Measurements from ENCODE around the gene CARMIL1.

CARMIL1 gene

DNA sequence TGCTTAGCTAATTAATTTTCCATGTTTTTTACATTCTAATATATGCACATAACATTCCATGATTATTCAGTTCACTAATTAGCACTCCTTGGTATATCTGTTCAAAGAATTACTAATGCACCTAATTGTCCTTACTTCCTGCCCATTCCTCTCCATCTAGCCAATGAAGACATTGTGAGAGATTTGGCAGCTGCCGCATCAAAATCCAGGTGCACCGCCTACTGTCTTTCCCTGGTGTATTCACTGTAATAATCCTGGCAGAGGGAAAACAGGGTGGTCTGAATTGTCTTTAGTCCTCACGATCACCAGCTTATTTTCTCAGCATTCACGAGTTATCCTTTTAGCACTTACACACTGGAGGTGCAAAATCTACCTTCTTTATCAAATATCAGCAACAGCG, 311.8 kb downstream of the CARMIL1 start:
- DNase-seq (ENCODE audit: low spot score) = no peak
- TF ChIP-seq, protein P1, sequence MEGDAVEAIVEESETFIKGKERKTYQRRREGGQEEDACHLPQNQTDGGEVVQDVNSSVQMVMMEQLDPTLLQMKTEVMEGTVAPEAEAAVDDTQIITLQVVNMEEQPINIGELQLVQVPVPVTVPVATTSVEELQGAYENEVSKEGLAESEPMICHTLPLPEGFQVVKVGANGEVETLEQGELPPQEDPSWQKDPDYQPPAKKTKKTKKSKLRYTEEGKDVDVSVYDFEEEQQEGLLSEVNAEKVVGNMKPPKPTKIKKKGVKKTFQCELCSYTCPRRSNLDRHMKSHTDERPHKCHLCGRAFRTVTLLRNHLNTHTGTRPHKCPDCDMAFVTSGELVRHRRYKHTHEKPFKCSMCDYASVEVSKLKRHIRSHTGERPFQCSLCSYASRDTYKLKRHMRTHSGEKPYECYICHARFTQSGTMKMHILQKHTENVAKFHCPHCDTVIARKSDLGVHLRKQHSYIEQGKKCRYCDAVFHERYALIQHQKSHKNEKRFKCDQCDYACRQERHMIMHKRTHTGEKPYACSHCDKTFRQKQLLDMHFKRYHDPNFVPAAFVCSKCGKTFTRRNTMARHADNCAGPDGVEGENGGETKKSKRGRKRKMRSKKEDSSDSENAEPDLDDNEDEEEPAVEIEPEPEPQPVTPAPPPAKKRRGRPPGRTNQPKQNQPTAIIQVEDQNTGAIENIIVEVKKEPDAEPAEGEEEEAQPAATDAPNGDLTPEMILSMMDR (IDR thresholded peaks at IDR 0.05; ENCODE audit: borderline replicate concordance, control extremely low read depth, extremely low read depth, insufficient read depth, missing control alignments) = no peak
- in situ Hi-C loops (cut with MboI; ENCODE audit: low sequenced_read_pairs, unreplicated experiment) = no loop called here

DNA sequence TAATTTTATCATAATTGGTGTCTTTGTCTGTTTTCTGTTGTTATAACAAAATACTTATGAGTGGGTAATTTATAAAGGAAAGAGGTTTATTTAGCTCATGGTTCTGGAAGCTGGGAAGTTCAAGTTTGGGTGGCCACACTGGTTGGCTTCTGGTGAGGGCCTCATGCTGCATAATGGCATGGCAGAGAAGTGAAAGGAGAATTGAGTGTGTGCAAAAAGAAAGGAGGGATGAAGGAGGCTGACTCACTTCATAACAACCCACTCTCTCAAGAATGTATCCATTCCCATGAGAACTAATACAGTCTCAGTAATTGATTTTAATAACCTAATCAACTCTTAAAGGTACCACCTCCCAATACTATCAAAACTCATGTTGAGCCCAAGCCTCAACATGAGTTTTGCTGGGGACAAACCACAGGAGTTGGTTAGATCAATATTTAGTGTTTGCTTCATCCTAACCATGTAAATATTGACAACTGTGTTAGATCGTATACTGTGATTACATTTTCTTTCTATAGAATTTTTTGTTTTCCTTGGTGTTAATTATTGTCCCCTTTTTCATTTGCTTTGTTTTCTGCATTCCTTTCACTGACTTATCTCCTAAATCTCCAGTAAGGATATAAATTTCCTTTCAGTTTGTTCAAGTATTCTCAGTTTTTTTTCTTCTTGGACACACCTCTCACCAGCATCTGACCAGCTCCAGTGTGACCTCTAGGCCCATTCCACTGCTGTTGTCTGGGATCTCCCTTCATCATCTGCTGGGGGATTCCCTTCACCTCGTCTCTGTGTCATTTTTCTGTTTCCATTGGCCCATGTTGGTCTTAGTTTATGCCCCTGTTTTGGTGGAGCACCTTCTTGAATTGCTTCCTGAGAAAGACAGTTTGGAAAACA, 318.0 kb downstream of the CARMIL1 start:
- DNase-seq (ENCODE audit: low spot score) = no peak
- TF ChIP-seq, protein P1 (IDR thresholded peaks at IDR 0.05; ENCODE audit: borderline replicate concordance, control extremely low read depth, extremely low read depth, insufficient read depth, missing control alignments) = no peak
- in situ Hi-C loops (cut with MboI; ENCODE audit: low sequenced_read_pairs, unreplicated experiment) = no loop called here

DNA sequence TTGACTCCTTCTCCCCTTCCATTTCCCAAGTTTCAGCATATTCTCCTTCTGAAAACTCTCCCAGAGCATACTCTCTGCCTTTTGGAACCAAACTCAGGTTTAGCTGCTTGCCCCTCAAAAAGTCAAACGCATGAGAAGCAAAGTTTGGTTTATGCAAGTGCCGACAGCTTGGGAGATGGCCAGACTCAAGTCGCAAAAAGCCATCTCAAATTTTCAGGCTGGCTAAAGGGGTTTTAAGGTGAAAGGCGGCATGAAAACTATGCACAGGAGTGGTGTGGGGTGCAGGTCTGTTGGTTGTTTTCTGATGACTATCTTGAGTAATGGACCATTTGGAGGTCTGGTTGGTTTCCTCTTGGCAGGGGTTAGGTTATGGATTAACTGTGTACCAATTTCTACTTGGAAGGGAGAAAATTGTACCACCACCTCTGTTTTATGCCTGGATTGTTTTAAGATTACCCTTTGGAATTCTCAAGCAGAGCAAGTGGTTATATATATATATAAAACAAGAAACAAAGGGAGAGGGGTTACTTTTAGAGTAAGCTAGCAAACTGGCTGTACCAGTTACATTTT, 320.4 kb downstream of the CARMIL1 start:
- no peak for DNase-seq (ENCODE audit: low spot score)
- TF ChIP-seq, protein P1 (IDR thresholded peaks at IDR 0.05; ENCODE audit: borderline replicate concordance, control extremely low read depth, extremely low read depth, insufficient read depth, missing control alignments) = no peak
- in situ Hi-C loops (cut with MboI; ENCODE audit: low sequenced_read_pairs, unreplicated experiment) = loop anchor here (25.0 kb wide), 1 partner anchor 737 kb away; no protein-coding TSS in a partner anchor

DNA sequence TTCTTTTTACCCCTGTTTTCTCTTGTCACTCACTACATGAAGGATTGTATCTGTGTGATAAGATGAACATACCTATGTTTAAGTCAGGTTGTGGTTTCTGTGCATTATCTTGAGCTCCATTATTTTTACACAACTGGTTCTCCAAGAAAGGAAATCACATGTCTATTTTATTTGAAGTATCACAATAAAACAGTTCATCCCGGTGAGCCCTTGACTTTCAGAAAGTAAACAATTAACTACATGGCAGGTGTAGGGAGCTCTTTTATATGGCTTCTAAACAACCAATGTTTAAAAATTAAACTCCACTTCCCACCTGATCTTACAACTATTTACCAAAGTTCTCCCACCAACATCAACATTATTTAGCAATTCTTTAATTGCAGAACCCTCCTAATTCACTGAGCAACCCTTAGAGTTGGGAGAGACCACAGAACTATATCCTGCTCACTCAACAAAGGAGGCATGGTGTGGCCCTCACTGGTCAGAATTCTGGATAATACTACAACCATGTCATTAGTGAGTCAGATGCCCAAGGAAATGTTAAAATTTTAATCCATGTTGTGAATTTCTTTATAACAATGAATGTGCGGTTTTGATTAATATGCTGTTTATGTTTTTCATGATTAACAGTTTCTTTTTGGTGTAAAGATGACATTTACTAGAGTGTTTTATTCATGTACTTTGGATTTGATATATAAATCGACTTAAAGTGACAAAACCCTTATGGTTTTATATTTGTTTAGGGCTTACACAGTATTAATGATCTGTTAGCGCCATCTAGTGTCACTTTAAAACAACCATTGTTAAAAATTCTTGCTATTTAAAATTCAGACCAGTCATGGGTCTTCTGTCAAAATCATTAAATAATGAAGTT, 322.9 kb downstream of the CARMIL1 start:
- TF ChIP-seq, protein P1 (IDR thresholded peaks at IDR 0.05; ENCODE audit: borderline replicate concordance, control extremely low read depth, extremely low read depth, insufficient read depth, missing control alignments) = peak; percentile 10
- in situ Hi-C loops (cut with MboI; ENCODE audit: low sequenced_read_pairs, unreplicated experiment) = loop anchor here (25.0 kb wide), 1 partner anchor 740 kb away; no protein-coding TSS in a partner anchor
- peak; percentile 39 for DNase-seq (ENCODE audit: low spot score)

DNA sequence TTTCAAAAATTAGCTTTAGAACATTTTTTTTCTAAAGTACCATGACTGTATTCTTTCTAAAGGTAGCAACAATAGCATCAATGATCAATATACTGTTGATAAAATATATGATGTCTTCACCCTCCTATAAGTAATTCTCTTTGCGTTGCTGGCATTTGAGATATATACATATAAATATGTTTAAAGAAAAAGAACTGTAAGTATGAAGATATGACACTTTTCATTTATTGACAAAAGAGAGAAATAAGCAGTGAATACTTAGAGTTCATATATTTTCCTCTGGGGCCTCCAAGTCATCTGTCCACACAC, 323.5 kb downstream of the CARMIL1 start:
- TF ChIP-seq, protein P1 (IDR thresholded peaks at IDR 0.05; ENCODE audit: borderline replicate concordance, control extremely low read depth, extremely low read depth, insufficient read depth, missing control alignments) = no peak
- DNase-seq (ENCODE audit: low spot score) = no peak
- in situ Hi-C loops (cut with MboI; ENCODE audit: low sequenced_read_pairs, unreplicated experiment) = loop anchor here (25.0 kb wide), 1 partner anchor 740 kb away; no protein-coding TSS in a partner anchor

DNA sequence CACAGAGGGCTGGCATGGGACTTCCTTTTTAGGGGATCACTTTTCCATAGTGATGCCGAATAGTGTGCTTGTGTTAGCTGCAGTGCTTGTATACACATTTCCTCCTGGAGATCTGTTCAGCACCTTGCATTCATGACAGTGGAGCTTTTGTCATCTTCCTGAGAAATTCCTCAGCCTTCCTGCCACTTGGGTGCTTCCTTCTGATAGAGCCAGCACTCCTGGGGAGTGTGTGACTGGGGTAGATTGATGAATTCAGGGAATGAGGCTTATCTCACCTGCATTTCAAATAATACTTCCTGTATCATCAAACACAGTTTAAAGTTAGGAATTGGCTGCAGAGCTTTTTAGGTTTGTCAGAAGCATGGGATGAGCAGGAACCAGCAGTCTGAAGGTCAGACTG, 324.1 kb downstream of the CARMIL1 start:
- in situ Hi-C loops (cut with MboI; ENCODE audit: low sequenced_read_pairs, unreplicated experiment) = loop anchor here (25.0 kb wide), 1 partner anchor 741 kb away; no protein-coding TSS in a partner anchor
- DNase-seq (ENCODE audit: low spot score) = no peak

More for the DNA sequence above, 324.1 kb downstream of the CARMIL1 start:
- TF ChIP-seq, protein P1 (IDR thresholded peaks at IDR 0.05; ENCODE audit: borderline replicate concordance, control extremely low read depth, extremely low read depth, insufficient read depth, missing control alignments) = no peak

Data from GM13976 (cell line).